RWPE2 (cell line): ENCODE data around the gene GHRHR.

Experiments
- ATAC-seq: fragments of 200-7000 bp; cut with Tn5 transposase; 3 replicates; pipeline ENCODE4 v1.9.1; 2021; ENCODE audit warnings: low read depth
- DNase-seq: peaks from one replicate; pipeline ENCODE4 v3.0.0-alpha.2; 2020; ENCODE audit warnings: low spot score
- H3K27ac ChIP-seq: fragments of 450-650 bp; 2 replicates; pipeline ENCODE4 v1.5.1; 2017; ENCODE audit warnings: mild to moderate bottlenecking; ENCODE audit not compliant: poor library complexity, severe bottlenecking
- H3K27me3 ChIP-seq: fragments of 250-450 bp; sonication (Bioruptor Pico); 2 replicates; pipeline ENCODE4 v1.5.1; 2021; ENCODE audit warnings: mild to moderate bottlenecking, moderate library complexity; ENCODE audit not compliant: insufficient read depth, poor library complexity, severe bottlenecking
- H3K36me3 ChIP-seq: fragments of 250-450 bp; sonication (Bioruptor Pico); 2 replicates; pipeline ENCODE4 v1.5.1; 2020; ENCODE audit warnings: low read depth, mild to moderate bottlenecking, moderate library complexity
- H3K4me1 ChIP-seq: fragments of 250-450 bp; sonication (Bioruptor Pico); 2 replicates; pipeline ENCODE4 v1.5.1; 2021; ENCODE audit warnings: mild to moderate bottlenecking, moderate library complexity; ENCODE audit not compliant: insufficient read depth, poor library complexity, severe bottlenecking
- H3K4me3 ChIP-seq: fragments of 250-450 bp; sonication (Bioruptor Pico); 2 replicates; pipeline ENCODE4 v1.5.1; 2021; ENCODE audit warnings: mild to moderate bottlenecking, moderate library complexity; ENCODE audit not compliant: severe bottlenecking
- H3K9me3 ChIP-seq: fragments of 250-450 bp; sonication (Bioruptor Pico); 2 replicates; pipeline ENCODE4 v1.5.1; 2021; ENCODE audit warnings: mild to moderate bottlenecking, moderate library complexity; ENCODE audit not compliant: severe bottlenecking
- TF ChIP-seq, protein P1 (sequence below): fragments of 450-650 bp; IDR thresholded peaks from one replicate; pipeline ENCODE4 v1.5.1; 2017; ENCODE audit warnings: mild to moderate bottlenecking, moderate library complexity; ENCODE audit not compliant: poor library complexity, severe bottlenecking

GHRHR gene

GRCh38 chr7:30994206-30995100 lies 30.7 kb downstream of the GHRHR start:
- Histone ChIP-seq H3K36me3 (no peaks in the 10 kb centered on the region), H3K9me3 (no peaks in the 10 kb centered on the region), H3K4me3 (no peak overlapping the region), H3K4me1 (no peaks in the 10 kb centered on the region), H3K27ac (no peak overlapping the region), H3K27me3 (no peaks in the 10 kb centered on the region)
- DNase-seq = no peak
- no peak for ATAC-seq
- TF ChIP-seq, protein P1, sequence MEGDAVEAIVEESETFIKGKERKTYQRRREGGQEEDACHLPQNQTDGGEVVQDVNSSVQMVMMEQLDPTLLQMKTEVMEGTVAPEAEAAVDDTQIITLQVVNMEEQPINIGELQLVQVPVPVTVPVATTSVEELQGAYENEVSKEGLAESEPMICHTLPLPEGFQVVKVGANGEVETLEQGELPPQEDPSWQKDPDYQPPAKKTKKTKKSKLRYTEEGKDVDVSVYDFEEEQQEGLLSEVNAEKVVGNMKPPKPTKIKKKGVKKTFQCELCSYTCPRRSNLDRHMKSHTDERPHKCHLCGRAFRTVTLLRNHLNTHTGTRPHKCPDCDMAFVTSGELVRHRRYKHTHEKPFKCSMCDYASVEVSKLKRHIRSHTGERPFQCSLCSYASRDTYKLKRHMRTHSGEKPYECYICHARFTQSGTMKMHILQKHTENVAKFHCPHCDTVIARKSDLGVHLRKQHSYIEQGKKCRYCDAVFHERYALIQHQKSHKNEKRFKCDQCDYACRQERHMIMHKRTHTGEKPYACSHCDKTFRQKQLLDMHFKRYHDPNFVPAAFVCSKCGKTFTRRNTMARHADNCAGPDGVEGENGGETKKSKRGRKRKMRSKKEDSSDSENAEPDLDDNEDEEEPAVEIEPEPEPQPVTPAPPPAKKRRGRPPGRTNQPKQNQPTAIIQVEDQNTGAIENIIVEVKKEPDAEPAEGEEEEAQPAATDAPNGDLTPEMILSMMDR = no peak

- Histone ChIP-seq H3K36me3 (no peaks in the 10 kb centered on the region), H3K27me3 (no peaks in the 10 kb centered on the region), H3K27ac (no peak overlapping the region), H3K4me1 (no peaks in the 10 kb centered on the region), H3K9me3 (no peaks in the 10 kb centered on the region), H3K4me3 (no peak overlapping the region)
- ATAC-seq (no peak), DNase-seq (no peak)
- TF ChIP-seq, protein P1 = no peak
Observed at GRCh38 chr7:30995536-30995935, 31.8 kb downstream of the GHRHR start.

- no peaks in the 10 kb centered on the region for H3K4me1 ChIP-seq
- H3K36me3 ChIP-seq = no peaks in the 10 kb centered on the region
- TF ChIP-seq, protein P1 = no peak
- no peak overlapping the region for H3K27ac ChIP-seq
- DNase-seq = no peak
- H3K9me3 ChIP-seq = no peaks in the 10 kb centered on the region
- no peak overlapping the region for H3K4me3 ChIP-seq
- ATAC-seq = no peak
- H3K27me3 ChIP-seq = no peaks in the 10 kb centered on the region
Observed at GRCh38 chr7:30996256-30996655, 32.5 kb downstream of the GHRHR start.

GRCh38 chr7:30996883-30997282 lies 33.1 kb downstream of the GHRHR start:
- Histone ChIP-seq H3K9me3 (no peaks in the 10 kb centered on the region), H3K36me3 (no peaks in the 10 kb centered on the region), H3K4me1 (no peaks in the 10 kb centered on the region), H3K27me3 (no peaks in the 10 kb centered on the region), H3K27ac (no peak overlapping the region), H3K4me3 (no peak overlapping the region)
- no peak for ATAC-seq
- TF ChIP-seq, protein P1 = no peak
- no peak for DNase-seq

DNA sequence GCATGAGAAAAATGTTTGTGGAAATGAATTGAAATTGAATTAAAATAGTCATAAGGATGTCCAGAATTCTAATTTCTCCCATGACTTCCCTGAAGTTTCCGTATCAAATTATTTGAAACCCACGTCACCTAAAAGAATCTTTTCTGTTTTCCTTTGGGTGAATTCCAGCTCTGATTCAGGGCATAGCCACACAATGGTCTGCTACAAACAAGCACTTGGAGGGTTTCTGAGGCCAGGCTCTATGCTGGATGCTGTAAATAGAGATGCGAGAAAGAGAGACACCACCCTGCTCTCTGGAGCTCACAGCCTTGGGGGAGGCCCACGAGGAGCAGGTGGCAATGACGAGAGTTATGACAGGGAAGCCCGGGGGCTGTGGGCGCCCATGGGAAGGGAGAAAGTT lies 33.6 kb downstream of the GHRHR start:
- no peak overlapping the region for H3K4me3 ChIP-seq
- TF ChIP-seq, protein P1 = no peak
- no peaks in the 10 kb centered on the region for H3K9me3 ChIP-seq
- no peak overlapping the region for H3K27ac ChIP-seq
- no peaks in the 10 kb centered on the region for H3K36me3 ChIP-seq
- no peaks in the 10 kb centered on the region for H3K4me1 ChIP-seq
- ATAC-seq (no peak), DNase-seq (no peak)
- no peaks in the 10 kb centered on the region for H3K27me3 ChIP-seq
